Stimulated activated CD4-positive, alpha-beta T cell treated with anti-CD3 and anti-CD28 coated beads, TNF-alpha, amount 100 ng/mL, for 24 hours (primary cell): ENCODE measurements around the gene FRMD4A.
"Not testable (repeated sequence)": the region's sequence is repeated elsewhere in the genome, so short reads cannot be mapped to it uniquely, and the experiment has no call there.

Experiments used
- DNase-seq, 3 experiments: peaks; one replicate each; pipeline ENCODE4 v3.0.0-alpha.2; 2020; ENCODE audit warnings: low read depth in 3 of 3

FRMD4A gene

DNA sequence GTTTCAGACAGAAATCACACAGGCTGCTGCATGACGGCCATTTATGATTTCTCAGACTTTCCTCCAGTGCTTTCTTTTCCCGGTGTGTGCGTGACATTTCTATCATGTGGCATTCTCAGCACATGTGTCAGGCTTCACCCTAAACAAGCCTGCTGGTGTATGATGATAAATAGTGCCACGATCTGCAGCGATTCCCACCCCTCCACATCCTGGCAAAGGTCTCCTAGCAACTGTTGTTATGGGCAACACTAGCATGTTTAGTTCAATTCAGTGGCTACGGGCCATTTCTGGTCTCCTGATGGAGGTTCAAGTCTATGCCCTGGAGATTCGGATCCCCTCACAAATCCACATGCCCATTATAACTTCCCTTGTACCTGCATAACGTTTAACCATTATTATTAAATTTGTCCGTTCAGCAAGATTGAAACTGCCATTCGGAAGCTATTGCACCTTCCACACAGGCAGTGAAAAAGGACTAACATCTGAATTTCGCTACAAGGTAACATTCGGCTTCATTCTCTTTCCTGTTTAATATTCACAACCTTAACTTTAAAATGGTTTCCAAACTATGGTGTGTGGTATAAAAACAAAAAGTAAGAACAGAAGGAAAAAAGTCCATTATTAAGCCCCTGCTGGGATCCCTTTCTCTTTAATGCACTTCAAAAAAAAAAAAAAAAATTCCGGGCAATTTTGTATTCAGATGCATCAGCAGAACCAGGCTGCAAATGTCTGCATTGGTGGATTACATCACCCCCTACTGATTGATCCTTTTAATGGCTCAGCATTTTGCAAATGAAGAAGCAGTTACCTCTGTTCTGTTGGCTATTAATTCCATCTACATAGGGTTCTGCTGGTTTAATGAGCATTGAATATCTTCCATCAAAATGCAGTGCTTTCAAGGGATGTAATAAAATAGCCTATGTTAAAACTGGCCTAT is 90.2 kb downstream of the FRMD4A start:
- no peak for DNase-seq

DNA sequence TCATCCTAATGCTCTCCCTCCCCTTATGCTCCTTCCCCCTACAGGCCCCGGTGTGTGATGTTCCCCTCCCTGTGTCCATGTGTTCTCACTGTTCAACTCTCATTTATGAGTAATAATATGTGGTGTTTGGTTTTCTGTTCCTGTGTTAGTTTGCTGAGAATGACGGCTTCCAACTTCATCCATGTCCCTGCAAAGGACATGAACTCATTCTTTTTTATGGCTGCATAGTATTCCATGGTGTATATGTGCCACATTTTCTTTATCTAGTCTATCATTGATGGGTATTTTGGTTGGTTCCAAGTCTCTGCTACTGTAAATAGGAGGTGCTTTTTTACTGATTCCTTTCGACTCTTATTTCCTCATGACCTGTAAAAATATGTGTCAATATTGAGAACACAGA is 92.1 kb downstream of the FRMD4A start:
- DNase-seq: not testable (repeated sequence)

DNA sequence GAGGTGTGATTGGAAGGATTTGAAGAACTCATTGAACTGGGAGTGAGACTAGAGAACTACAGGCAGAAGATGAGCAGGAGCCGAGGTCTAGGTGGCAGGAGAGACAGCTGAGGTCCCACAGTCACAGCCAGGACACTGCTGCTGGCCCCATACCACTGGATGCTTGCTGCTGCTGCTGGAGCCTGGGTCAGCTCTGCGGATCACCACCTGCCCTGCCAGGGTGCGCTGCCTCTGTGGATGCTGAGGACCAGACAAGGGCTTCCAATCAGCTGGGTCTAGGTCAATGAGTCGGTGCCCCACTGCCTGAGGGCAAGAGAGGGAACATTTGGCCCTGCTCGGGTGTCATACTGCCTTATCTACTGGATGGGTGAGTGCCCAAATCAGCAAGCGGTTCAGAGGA is 94.4 kb downstream of the FRMD4A start:
- DNase-seq: no peak

DNA sequence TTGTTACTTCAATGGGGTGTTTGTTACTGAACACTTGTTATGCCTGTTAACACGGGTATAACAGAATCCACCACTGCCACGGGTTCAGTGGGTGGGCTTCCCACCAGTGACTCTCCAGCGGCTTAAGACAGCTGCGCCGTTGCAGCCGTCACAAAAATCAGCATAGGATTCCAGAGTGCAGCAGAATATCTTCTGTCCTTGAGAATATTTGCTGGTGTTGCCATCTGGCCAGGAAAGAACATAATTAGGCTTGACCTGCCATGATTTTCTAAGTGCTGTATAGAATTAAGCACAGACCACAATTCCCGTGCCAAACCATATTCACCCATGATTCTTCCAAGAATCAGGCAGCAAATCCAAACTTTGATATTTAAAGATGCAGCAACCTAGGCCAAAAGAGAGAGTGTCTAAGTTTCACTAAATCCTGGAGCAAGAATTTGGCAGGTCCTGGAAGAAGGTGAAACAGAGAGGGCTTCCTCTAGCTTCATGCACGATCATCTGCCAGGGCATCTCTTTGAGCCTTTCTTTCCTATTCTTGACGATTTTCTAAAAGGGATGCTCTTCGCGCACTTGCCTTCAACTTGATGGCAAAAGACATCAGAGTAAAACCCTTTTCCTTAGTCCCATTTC is 95.0 kb downstream of the FRMD4A start:
- no peak for DNase-seq

- DNase-seq: no peak
Observed at GRCh38 chr10:14233566-14233965, 97.2 kb downstream of the FRMD4A start.

GRCh38 chr10:14228798-14229197 is 101.9 kb downstream of the FRMD4A start:
- DNase-seq: not testable (repeated sequence)

DNA sequence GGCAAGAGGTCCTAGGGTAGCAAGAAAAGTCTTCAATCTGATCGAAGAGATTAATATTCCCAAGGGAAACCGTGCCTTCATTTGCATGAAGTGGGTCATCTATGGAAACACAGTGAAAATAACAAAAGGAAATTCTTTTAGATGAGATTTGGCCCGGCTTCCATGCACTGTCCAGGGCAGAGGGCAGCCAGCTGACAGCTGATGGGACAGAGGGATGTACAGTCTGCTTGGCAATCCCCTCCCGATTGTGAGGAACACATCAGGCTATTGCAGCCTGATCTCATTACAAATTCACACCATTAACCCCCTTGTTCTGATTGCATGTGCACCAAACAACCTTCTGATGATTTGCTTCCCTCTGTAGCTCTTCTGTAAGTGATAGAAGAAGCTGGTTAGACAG is 105.3 kb downstream of the FRMD4A start:
- no peak for DNase-seq

DNA sequence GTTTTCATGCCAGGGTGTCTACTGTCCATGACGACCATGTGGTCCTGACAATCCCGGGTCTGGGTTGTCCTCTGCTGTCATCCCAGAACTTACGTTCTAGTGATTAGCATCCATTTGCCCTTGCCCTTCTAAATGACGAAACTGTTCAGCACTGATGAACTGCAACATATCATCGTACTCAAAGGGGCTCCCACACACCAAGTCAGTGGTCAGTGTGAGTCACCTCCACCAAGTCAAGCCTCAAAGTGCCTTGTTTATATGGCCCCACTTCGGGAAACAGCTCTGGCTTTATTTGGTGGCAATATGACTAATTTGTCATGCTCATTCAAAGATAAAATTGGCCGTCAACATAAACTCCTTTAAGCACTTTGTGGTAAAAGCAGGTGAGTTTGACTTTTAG is 110.7 kb downstream of the FRMD4A start:
- no peak for DNase-seq

DNA sequence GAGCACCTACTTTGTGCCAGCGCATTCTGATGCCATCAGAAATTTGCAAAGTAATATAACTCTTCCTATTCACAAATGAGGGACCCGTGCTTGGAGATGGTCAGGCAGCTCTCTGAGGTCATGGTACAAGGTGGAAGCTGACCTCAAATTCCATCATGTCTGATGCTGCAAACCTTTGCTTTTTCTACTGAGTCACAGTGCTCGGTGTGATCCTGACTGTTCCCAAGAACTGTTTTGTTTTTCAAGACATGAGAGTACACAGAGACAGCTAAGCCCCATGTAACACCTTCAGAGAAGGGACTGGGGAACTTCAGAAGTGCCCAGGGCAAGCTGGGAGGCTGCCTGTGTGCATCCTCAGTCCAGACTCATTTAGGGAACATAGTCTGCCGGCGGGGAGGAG is 111.3 kb downstream of the FRMD4A start:
- DNase-seq: no peak

GRCh38 chr10:14215641-14216040 is 115.1 kb downstream of the FRMD4A start:
- DNase-seq: no peak

GRCh38 chr10:14213703-14214102 is 117.0 kb downstream of the FRMD4A start:
- DNase-seq: not testable (repeated sequence)

DNA sequence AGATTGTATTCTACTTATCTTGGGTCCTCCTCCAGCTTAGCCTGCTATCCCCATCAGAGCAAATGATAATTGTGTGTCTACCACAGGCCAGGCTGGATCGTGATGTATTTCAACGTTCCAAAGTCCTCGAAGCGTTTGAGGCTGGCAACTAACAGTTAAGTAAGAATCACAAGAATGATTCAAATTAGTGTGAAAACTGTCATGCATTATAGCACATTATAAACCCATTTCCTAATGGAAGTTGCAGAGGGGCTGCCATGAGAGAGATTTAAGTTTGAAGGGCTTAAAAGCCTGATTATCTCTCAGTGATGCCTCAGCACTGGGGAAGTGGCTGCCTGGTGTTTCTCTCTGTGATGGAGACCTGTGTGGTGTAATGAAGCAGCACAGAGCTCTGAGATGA is 119.1 kb downstream of the FRMD4A start:
- DNase-seq: no peak

- DNase-seq: no peak
Observed at GRCh38 chr10:14208231-14208630, 122.5 kb downstream of the FRMD4A start.

- DNase-seq: no peak
Observed at GRCh38 chr10:14205233-14205632, 125.5 kb downstream of the FRMD4A start.

DNA sequence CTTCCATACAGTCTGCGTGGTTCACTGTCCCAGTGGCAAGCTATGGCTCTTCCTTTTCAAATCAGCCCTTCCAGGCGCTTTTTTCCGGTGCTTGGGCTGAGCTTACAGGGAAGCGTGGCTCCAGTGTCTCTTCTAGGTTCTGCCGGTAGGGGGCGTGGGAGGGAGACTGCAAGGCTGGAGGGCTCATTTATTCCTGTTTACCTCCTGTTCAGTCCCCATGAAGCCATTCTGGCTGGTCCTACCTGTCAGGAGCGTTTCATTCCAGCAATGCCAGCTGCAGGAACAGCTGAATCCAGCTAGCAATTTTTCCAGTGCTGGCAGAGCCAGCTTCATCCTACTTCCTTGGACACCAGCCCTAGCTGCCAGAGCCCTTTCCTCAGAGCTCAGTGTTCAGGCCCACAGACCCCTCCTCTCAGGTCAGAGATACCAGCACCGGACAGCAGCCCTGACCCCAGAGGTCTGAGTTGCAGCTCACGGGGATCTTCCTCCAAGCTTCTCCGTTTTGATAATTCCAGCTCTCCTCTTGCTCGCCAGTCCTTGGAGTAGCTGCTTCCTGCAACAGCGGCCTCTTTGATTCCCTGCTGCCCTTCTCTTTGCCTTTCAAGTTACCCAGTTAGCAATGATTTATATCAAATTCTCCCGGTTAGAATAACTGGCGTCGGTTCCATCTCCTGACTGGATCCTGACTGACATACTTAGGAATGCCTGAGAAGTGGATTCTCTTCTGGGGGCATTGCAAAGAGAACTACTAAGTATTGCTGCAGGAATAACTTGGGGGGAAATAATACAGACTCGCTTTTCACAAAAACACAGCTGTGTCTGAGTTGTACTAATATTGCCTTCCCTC is 129.8 kb downstream of the FRMD4A start:
- no peak for DNase-seq

GRCh38 chr10:14199098-14199497 is 131.6 kb downstream of the FRMD4A start:
- DNase-seq: not testable (repeated sequence)

DNA sequence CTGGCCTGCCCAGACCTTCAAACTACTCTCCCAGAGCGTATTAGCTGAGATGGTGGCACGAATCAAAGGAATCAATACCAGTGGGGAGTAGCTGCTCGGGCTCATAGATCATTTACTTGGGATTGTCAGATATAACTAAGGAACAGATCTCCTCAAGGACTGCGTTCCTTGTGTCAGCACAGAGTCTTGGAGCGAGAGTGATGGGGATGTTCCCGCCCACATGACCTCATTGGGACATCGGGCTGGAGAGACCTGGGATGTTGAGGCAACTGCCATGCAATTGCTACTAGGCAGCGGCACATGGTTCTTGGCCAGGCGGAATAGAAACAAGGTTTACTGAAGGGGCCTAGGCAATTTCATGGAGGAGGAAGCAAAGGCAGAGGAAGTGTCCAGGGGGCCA is 132.6 kb downstream of the FRMD4A start:
- no peak for DNase-seq

GRCh38 chr10:14196113-14196512 is 134.6 kb downstream of the FRMD4A start:
- DNase-seq: no peak

- DNase-seq: no peak
Observed at GRCh38 chr10:14195433-14195832, 135.3 kb downstream of the FRMD4A start.

- DNase-seq: no peak
Observed at GRCh38 chr10:14192746-14193145, 138.0 kb downstream of the FRMD4A start.

DNA sequence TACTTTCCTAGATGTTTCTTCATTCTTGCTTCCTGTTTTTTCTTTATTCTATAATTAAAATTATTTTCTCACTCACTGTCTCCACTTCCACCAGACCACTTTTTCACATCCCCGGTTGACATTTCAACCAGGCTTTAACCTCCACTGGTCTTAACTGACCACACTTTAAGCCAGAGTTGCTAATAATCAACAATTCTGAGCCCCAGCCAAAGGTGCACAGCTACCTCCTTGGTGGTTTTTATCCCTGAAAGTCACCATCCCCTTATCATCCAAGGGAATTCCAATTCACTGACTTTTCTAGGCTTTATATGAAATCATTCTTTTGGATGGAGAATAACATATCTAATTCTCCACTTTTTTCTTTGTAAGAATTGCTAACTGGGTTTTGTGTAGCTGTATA is 138.9 kb downstream of the FRMD4A start:
- no peak for DNase-seq

DNA sequence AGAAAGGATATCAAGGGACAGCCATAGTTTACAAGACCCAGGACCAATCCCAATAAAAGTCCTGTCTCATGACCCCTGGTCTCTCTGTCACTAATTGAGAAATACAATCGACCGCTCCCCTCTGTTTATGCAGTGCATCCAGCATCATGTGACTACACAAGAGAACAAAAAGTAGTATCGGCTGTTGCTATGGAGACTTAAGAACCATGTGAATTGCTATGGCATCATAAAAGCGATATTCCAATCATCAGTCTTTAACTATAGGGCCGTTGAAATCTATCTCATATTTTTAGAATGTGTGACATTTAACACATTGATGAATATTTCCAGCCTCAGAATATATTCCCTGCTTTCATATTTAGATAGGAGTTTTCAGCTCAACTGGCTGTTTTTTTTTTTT is 139.3 kb downstream of the FRMD4A start:
- DNase-seq: no peak
